Activated T-cell treated with anti-CD3 and anti-CD28 coated beads for 1 hour (primary cell): ENCODE results near the gene S100A5.
A peak's percentile ranks its signal among the peaks of the same experiment; 100 is the strongest.
"Not testable (repeated sequence)": the region's sequence is repeated elsewhere in the genome, so short reads cannot be mapped to it uniquely, and the experiment has no call there.

ENCODE experiments used
- DNase-seq: peaks from one replicate; pipeline ENCODE4 v3.0.0-alpha.2; 2020; ENCODE audit warnings: low read depth

Gene S100A5

GRCh38 chr1:153532769-153533599 lies 7.8 kb downstream of the S100A5 start:
- DNase-seq = peak; percentile 76

- DNase-seq = no peak
Measured at GRCh38 chr1:153532181-153532580, 8.6 kb downstream of the S100A5 start.

GRCh38 chr1:153531638-153532037 lies 9.1 kb downstream of the S100A5 start:
- no peak for DNase-seq

- no peak for DNase-seq
Measured at GRCh38 chr1:153527683-153528040, 13.1 kb downstream of the S100A5 start.

GRCh38 chr1:153527023-153527682 lies 13.6 kb downstream of the S100A5 start:
- DNase-seq = no peak

GRCh38 chr1:153526132-153526543 lies 14.6 kb downstream of the S100A5 start:
- no peak for DNase-seq

GRCh38 chr1:153525088-153525728 lies 15.5 kb downstream of the S100A5 start:
- no peak for DNase-seq

- not testable (repeated sequence) for DNase-seq
Measured at GRCh38 chr1:153522353-153523048, 18.2 kb downstream of the S100A5 start.

- DNase-seq = not testable (repeated sequence)
Measured at GRCh38 chr1:153521808-153522207, 18.9 kb downstream of the S100A5 start.

GRCh38 chr1:153520818-153521476 lies 19.8 kb downstream of the S100A5 start:
- DNase-seq = no peak

- not testable (repeated sequence) for DNase-seq
Measured at GRCh38 chr1:153520137-153520691, 20.5 kb downstream of the S100A5 start.

GRCh38 chr1:153519242-153519641 lies 21.5 kb downstream of the S100A5 start:
- DNase-seq = no peak

- no peak for DNase-seq
Measured at GRCh38 chr1:153515504-153516394, 25.0 kb downstream of the S100A5 start.

GRCh38 chr1:153513666-153514065 lies 27.1 kb downstream of the S100A5 start:
- DNase-seq = no peak

- no peak for DNase-seq
Measured at GRCh38 chr1:153513023-153513422, 27.7 kb downstream of the S100A5 start.

- DNase-seq = peak; percentile 74
Measured at GRCh38 chr1:153510984-153511410, 29.7 kb downstream of the S100A5 start.

- peak; percentile 52 for DNase-seq
Measured at GRCh38 chr1:153509729-153510354, 30.9 kb downstream of the S100A5 start.

- DNase-seq = no peak
Measured at GRCh38 chr1:153509036-153509435, 31.7 kb downstream of the S100A5 start.

- DNase-seq = no peak
Measured at GRCh38 chr1:153507926-153508583, 32.7 kb downstream of the S100A5 start.
